Esophagus muscularis mucosa (tissue), 4 donors: Measurements from ENCODE around the gene MACROH2A1. TPM values are rescaled to one million over a fixed set of nuclear protein-coding genes. Genes with fewer than 3 reads are reported as not detected.

Experiments used
- DNase-seq: peaks from one replicate; pipeline ENCODE4 v3.0.0-alpha.2; 2017; ENCODE audit errors: extremely low spot score
- H3K27ac ChIP-seq, 4 donors: fragments of 200-600 bp; sonication (generic); replicated peaks in 1 of 4; 1 replicate in 3 of 4; 2 replicates in 1 of 4; pipeline ENCODE4 v1.5.1; 2016 to 2019; ENCODE audit warnings: mild to moderate bottlenecking in 1 of 4
- H3K27me3 ChIP-seq, 4 donors: fragments of 200-600 bp; sonication (generic); one replicate each; pipeline versions ENCODE4 v1.5.1 to v1.6.0; 2016 to 2019
- H3K36me3 ChIP-seq, 4 donors: fragments of 200-600 bp; sonication (generic); one replicate each; pipeline ENCODE4 v1.5.1; 2016 to 2019
- H3K4me1 ChIP-seq, 4 donors: fragments of 200-600 bp; sonication (generic); one replicate each; pipeline ENCODE4 v1.5.1; 2016 to 2019
- H3K4me3 ChIP-seq, 4 donors: fragments of 200-600 bp; sonication (generic); 1 replicate in 2 of 4; 2 replicates in 2 of 4; pipeline ENCODE4 v1.5.1; 2016 to 2019; ENCODE audit warnings: mild to moderate bottlenecking in 4 of 4, moderate library complexity in 1 of 4
- H3K9me3 ChIP-seq, 4 donors: fragments of 200-600 bp; sonication (generic); 1 replicate in 3 of 4; 2 replicates in 1 of 4; pipeline ENCODE4 v1.5.1; 2016 to 2019
- CTCF ChIP-seq, 3 experiments: fragments of 200-600 bp in 2 of 3; fragments of 450-650 bp in 1 of 3; sonication (generic) in 2 of 3; IDR thresholded peaks; one replicate each; pipeline ENCODE4 v1.5.1; 2017 to 2019; ENCODE audit warnings: antibody characterized with exemption in 3 of 3, mild to moderate bottlenecking in 2 of 3, moderate library complexity in 1 of 3
- EP300 ChIP-seq: sonication (generic); formaldehyde crosslinking; IDR thresholded peaks from one replicate; pipeline ENCODE4 v1.6.1; 2017; ENCODE audit warnings: antibody characterized with exemption
- POLR2A ChIP-seq: fragments of 450-650 bp; IDR thresholded peaks from one replicate; pipeline ENCODE4 v1.6.1; 2017; ENCODE audit warnings: antibody characterized with exemption, moderate library complexity, mild to moderate bottlenecking, low read depth
- POLR2AphosphoS5 ChIP-seq, 2 donors: sonication (generic); formaldehyde crosslinking; IDR thresholded peaks; one replicate each; pipeline ENCODE4 v1.6.1; 2017; ENCODE audit warnings: antibody characterized with exemption in 2 of 2
- WGBS: methylation state at CpG from one replicate; pipeline ENCODE4 v1.1.5; 2018; 5-methylcytosine and 5-hydroxymethylcytosine counted together
- intact Hi-C: fragments of 100-400 bp; cut with DNase I; formaldehyde crosslinking; loops from one replicate; pipeline ENCODE4 v1.15.1; 2023
- small RNA-seq, 3 donors: library from RNA; depleted of rRNA; stranded (forward); fragments of <200 nt; gene quantifications; one replicate each; pipeline ENCODE3, GENCODE V24; 2016
- total RNA-seq, 4 donors: library from RNA; depleted of rRNA; stranded (reverse); fragments of >200 nt; gene quantifications; one replicate each; pipeline versions ENCODE4 v1.1.0 to v1.2.1, GENCODE V29; 2016

MACROH2A1 gene
- total RNA-seq, 4 donors from 2014 or later, result 144 to 152 (median 149) TPM

GRCh38 chr5:135289651-135290050, 109.4 kb downstream of the MACROH2A1 start:
- Histone ChIP-seq H3K27me3 (no peaks in the 10 kb centered on the region), H3K36me3 (no peaks in the 10 kb centered on the region), H3K27ac (no peak overlapping the region), H3K4me1 (no peaks in the 10 kb centered on the region), H3K9me3 (no peaks in the 10 kb centered on the region), H3K4me3 (no peak overlapping the region)
- intact Hi-C loops, result no loop called here
- TF ChIP-seq EP300 (no peak), POLR2A (no peak), CTCF (IDR thresholded peaks at IDR 0.05) (no peak), POLR2AphosphoS5 (IDR thresholded peaks at IDR 0.05) (no peak)
- WGBS, result 94% methylated on average over 1 of the region's 1 CpG
- no peak for DNase-seq

GRCh38 chr5:135287551-135287950, 111.5 kb downstream of the MACROH2A1 start:
- H3K27ac ChIP-seq, result no peak overlapping the region
- TF ChIP-seq POLR2A, result no peak
- TF ChIP-seq EP300, result no peak
- no peak for TF ChIP-seq POLR2AphosphoS5 (IDR thresholded peaks at IDR 0.05)
- TF ChIP-seq CTCF (IDR thresholded peaks at IDR 0.05), result no peak
- H3K36me3 ChIP-seq, result no peaks in the 10 kb centered on the region
- WGBS, result 98% methylated on average over 2 of the region's 2 CpGs
- intact Hi-C loops, result no loop called here
- no peaks in the 10 kb centered on the region for H3K27me3 ChIP-seq
- H3K9me3 ChIP-seq, result no peaks in the 10 kb centered on the region
- DNase-seq, result no peak
- no peaks in the 10 kb centered on the region for H3K4me1 ChIP-seq
- H3K4me3 ChIP-seq, result no peak overlapping the region

Small RNA genes lying within 50 kb of the gene (small RNA-seq; reads per million reads assigned to genes)
- gene DCANP1, result 0 reads per million in 3 donors

Other genes with a start within 250 kb of the MACROH2A1 start
- under 1 TPM in 1 of 4 donors, not detected in 3; 0.26 TPM for gene DCANP1, start 48.1 kb upstream of the MACROH2A1 start, total RNA-seq
- gene TIFAB, start 53.1 kb upstream of the MACROH2A1 start, total RNA-seq, result not detected
- not detected for gene NEUROG1, start 136.7 kb upstream of the MACROH2A1 start, total RNA-seq
- 1 to 10 TPM in 3 of 4 donors, under 1 TPM in 1; 0.42 to 4.0 (median 2.6) TPM for gene CXCL14, start 179.8 kb upstream of the MACROH2A1 start, total RNA-seq